GM21360 (cell line): ENCODE data around the gene LRRTM3.

Experiments
- ATAC-seq: cut with Tn5 transposase; IDR thresholded peaks from one replicate; pipeline ENCODE4 v1.9.1; 2021; ENCODE audit warnings: mild to moderate bottlenecking, moderate library complexity; ENCODE audit not compliant: unreplicated experiment

LRRTM3 gene

GRCh38 chr10:67015225-67015624 lies 89.4 kb downstream of the LRRTM3 start:
- no peak for ATAC-seq

- ATAC-seq: no peak
Observed at GRCh38 chr10:67017218-67017617, 91.4 kb downstream of the LRRTM3 start.

DNA sequence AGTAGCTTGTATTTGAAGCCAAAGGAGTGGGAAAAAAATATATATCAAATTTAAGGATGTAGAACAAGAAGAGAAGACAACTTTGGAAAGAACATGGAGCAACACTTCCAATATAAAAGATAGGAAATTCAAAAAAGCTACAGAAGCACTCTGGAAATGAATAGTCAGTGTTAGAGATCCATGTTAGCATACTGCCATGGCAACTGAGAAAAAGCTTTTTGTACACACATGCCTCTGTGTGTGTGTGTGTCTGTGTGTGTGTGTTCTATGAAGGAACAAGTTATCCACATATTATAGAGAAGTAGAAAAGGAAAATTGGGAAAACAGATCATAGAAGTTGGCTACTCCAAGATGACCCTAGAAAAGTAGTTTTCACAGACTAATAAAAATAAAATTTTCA lies 96.3 kb downstream of the LRRTM3 start:
- ATAC-seq: no peak

DNA sequence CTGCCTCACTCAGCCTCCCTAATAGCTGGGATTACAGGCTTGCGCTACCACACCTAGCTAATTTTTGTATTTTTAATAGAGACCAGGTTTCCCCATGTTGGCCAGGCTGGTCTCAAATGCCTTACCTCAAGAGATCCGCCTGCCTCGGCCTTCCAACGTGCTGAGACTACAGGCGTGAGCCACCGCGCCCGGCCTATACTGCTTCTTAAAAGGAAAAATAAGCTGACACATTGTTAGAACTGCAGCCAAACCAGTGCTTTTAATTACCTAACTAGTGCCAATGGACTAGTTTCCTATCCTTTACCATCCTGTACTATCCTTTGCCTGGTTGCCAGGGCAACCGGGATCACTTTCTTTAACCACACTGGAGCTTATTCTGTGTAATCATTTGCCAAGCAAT lies 108.0 kb downstream of the LRRTM3 start:
- no peak for ATAC-seq

DNA sequence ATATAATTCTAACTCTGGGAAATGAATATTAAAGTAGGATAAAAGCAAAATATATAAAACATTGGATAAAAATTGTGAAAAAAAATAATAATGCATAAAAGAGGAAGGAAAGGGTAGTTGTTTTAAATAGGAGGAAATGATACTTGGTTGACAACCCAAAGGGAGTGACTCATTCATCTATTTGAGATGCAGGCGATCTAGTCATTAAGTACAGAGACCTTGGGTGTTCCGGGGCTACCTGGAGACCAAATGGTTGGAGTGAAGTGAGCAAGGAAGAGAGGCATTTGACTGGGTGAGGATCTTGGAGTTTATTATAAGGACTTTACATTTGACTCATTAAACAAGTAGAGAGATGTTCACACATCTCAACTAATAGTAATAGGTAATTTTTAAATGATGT lies 111.0 kb downstream of the LRRTM3 start:
- no peak for ATAC-seq

GRCh38 chr10:67043041-67043440 lies 117.2 kb downstream of the LRRTM3 start:
- no peak for ATAC-seq

- no peak for ATAC-seq
Observed at GRCh38 chr10:67045404-67045803, 119.6 kb downstream of the LRRTM3 start.

DNA sequence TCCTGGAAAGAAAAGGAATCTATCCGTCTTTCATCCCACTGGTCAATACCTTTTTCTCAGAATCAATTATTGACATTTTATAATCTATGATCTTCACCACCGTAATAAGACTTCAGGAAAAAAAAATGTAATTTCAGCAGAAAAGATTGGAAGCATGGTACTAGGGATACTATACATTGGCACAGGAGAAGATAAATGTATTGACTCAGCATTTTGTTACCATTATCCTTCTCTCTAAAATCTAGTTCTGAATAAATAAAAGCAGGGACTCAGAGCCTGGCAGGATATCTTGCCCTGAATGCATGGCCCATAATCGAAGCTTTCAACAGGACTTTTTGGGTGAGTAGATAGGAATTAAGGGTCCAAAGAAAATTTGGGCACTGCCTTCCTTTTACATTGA lies 120.7 kb downstream of the LRRTM3 start:
- no peak for ATAC-seq

DNA sequence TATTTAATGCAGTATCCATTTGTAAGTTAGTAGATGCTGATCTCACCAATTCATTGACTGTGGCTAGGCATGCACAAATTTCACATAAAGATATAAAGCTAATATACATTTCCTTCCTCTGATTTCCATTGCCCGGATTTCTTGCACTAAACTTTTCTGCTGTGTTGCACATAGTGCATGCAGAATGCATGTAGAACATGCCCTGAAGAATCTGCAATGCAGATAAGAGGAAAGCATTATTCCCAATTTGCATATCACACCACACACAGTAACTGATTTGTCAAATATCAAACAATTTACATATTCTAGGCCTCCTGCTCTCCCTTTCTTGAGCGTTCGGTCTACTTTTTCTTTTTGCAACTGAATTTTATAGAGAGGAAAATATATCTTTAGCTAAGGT lies 124.2 kb downstream of the LRRTM3 start:
- ATAC-seq: no peak

DNA sequence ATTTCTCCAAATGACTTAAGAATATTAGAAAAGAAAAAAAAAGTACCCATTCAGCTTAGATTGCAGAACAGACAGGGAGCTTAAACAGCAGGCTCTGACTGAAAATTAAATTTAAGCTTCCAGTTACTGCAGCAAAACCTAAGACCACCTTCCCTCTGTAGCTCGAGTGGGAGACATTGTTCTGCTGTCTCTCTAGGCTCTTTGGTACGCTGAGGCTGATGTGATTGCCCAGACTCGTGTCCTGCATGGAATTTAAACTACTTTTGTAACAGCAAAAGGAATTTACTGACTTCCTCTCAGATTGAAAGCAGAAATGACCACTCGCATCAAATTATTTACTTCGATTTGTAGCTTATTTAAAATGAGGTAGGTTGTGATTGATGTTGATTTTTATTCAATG lies 124.6 kb downstream of the LRRTM3 start:
- no peak for ATAC-seq

- no peak for ATAC-seq
Observed at GRCh38 chr10:67072654-67073053, 146.8 kb downstream of the LRRTM3 start.

- no peak for ATAC-seq
Observed at GRCh38 chr10:67075491-67075971, 149.7 kb downstream of the LRRTM3 start.

- ATAC-seq: no peak
Observed at GRCh38 chr10:67076144-67076543, 150.3 kb downstream of the LRRTM3 start.

- ATAC-seq: no peak
Observed at GRCh38 chr10:67077376-67077775, 151.5 kb downstream of the LRRTM3 start.

GRCh38 chr10:67079126-67079525 lies 153.3 kb downstream of the LRRTM3 start:
- ATAC-seq: no peak

- ATAC-seq: no peak
Observed at GRCh38 chr10:67086327-67087134, 160.7 kb downstream of the LRRTM3 start.

GRCh38 chr10:67087135-67087425 lies 161.2 kb downstream of the LRRTM3 start:
- ATAC-seq: no peak

GRCh38 chr10:67088036-67088435 lies 162.2 kb downstream of the LRRTM3 start:
- ATAC-seq: no peak

- no peak for ATAC-seq
Observed at GRCh38 chr10:67095531-67095930, 169.7 kb downstream of the LRRTM3 start.

- no peak for ATAC-seq
Observed at GRCh38 chr10:67098461-67098860, 172.6 kb downstream of the LRRTM3 start.

DNA sequence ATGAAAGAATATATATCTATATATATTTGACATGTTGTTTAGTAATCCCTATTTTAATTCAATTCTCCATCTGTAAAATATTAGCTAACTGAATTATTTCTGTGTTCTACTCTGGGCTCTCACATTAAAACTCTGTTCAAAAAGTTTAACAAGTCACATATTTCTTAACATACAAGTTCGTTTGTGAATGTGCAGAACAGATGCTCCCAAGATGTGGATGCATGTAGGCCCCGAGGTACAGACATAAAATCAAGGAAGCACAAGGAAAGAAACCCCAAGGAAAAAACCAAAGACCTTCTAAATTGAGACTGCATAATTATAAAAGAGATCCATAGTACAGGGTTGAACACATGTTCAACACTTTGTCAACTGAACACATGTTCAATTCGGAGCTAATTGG lies 175.1 kb downstream of the LRRTM3 start:
- no peak for ATAC-seq

DNA sequence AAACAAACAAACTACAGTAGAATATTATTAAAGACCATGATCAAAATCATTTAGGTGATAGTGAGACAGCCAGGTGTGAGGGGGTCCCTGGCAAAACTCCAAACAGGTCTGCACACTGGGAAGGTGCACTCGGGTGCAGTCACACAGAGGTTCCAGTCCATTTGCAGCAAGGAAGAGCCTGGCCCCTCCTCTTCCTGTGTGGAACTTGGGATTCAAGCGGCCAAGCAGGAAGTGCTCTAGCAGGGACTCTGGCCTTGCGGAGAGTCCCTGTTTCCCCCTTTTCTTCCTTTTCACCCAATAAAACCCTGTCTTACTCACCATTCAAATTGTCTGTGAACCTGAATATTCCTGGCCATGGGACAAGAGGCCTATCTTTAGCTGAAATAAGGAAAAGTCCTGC lies 181.8 kb downstream of the LRRTM3 start:
- ATAC-seq: no peak

DNA sequence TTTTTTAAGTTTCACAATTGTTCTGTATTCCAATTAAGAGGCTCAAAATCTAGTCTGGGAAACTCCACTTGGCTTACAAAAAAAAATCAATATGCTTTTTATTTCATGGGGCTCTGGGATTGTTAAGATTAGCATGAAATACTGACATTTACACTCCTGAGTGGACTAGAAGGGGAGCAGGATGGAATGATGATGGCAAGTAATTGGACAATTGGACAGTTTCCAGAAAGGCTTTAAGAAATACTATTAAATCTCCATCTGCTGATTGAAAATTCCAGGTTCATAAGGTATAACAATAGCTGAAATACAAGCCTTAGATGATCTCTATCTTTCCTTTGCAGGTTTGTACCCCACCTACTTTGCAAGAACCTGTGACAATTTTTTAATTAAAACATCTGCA lies 184.4 kb downstream of the LRRTM3 start:
- no peak for ATAC-seq
